GM12878 (cell line): ENCODE results near the gene EDARADD. TPM values are rescaled to one million over a fixed set of nuclear protein-coding genes. Genes with fewer than 3 reads are reported as not detected.

ENCODE experiments used
- DPF2 ChIP-seq: fragments of 450-650 bp; IDR thresholded peaks from 2 replicates; pipeline ENCODE4 v1.6.1; 2017; ENCODE audit warnings: mild to moderate bottlenecking
- GATAD2B ChIP-seq: fragments of 450-650 bp; conservative IDR thresholded peaks from 2 replicates; pipeline ENCODE4 v1.6.1; 2017; ENCODE audit warnings: low read depth, mild to moderate bottlenecking, moderate library complexity
- TCF12 ChIP-seq: IDR thresholded peaks from 2 replicates; pipeline ENCODE4 v1.6.1; 2011; ENCODE audit warnings: low read depth, mild to moderate bottlenecking, low read length
- polyA plus RNA-seq, 11 experiments: library from polyadenylated mRNA; depleted of rRNA in 4 of 11; unstranded in 6 of 11; stranded (reverse) in 5 of 11; fragments of >200 nt; fragmentation: Nextera tagmentation in 4 of 11; fragmentation: Illumina TruSeq in 1 of 11; extraction: Ambion mirVana in 4 of 11; extraction: Trizol in 1 of 11; gene quantifications; 1 replicate in 1 of 11; 2 replicates in 10 of 11; pipeline versions ENCODE4 v1.2.1 to v1.2.3, GENCODE V29; 2011 to 2016; ENCODE audit warnings: inconsistent platforms in 2 of 11, missing spikeins in 2 of 11, low read depth in 1 of 11
- total RNA-seq, 4 experiments: library from RNA; depleted of rRNA in 3 of 4; stranded (reverse); fragments of >200 nt in 3 of 4; fragmentation: Illumina TruSeq in 1 of 4; extraction: Trizol in 1 of 4; gene quantifications; 2 replicates each; pipeline versions ENCODE4 v1.2.1 to v1.2.3, GENCODE V29; 2013 to 2021
- TF ChIP-seq, protein P1 (sequence below): fragments of 450-650 bp; formaldehyde crosslinking; IDR thresholded peaks from 2 replicates; pipeline ENCODE4 v1.4.0; 2020; ENCODE audit warnings: mild to moderate bottlenecking, moderate library complexity
- TF ChIP-seq, protein P2 (sequence below), 3 experiments: IDR thresholded peaks in 2 of 3; conservative IDR thresholded peaks in 1 of 3; 2 replicates each; pipeline ENCODE4 v1.5.1; 2011; ENCODE audit warnings: low read depth in 3 of 3, low read length in 3 of 3, mild to moderate bottlenecking in 3 of 3, control low read depth in 2 of 3, moderate library complexity in 2 of 3, inconsistent platforms in 1 of 3, mixed read lengths in 1 of 3; ENCODE audit not compliant: control insufficient read depth in 2 of 3, insufficient read depth in 1 of 3; ENCODE audit errors: extremely low read depth in 1 of 3
- TF ChIP-seq, protein P3 (sequence below): fragments of 450-650 bp; IDR thresholded peaks from 2 replicates; pipeline ENCODE4 v1.6.1; 2014; ENCODE audit warnings: mild to moderate bottlenecking
- TF ChIP-seq, protein P4 (sequence below): fragments of 450-650 bp; IDR thresholded peaks from 2 replicates; pipeline ENCODE4 v1.6.1; 2017; ENCODE audit warnings: low read depth, mild to moderate bottlenecking, moderate library complexity

The EDARADD gene
- total and polyA plus RNA-seq, 10 of the 15 experiments (the other 5 are each of a cell fraction or from before 2014, with no cell fraction given) = 0.58 to 6.1 (median 4.7) TPM

DNA sequence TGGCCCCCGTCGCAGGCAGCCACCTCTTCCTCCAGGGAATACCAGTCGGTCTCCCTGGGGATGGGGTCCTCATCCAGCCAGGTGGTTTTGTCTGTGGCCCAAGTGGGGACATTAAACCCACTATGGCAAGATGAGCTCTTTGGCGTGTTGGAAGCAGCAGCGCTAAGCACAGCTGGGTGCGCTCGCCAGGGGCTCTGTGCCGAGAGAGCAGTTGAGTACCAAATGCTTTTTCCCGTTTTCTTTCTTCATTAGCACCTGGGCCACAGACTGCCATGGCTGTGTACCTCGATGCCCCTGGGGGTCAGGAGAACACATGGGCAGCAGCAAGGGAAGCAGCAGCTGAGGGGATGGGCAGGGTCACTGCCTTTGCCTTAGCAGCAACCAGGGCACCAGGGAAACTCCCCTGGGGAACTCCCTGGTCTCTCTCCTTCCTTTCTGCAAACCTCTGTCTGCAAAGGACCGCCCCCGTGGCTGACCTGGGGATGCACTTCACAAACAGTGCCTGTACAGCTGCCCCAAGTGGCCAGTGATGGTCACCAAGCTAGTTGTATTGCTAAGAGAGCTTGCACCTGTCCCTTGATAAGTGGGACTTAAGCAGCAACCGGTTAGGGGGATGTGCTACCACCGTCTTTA lies 31.1 kb downstream of the EDARADD start (continued):
- TF ChIP-seq, protein P1, sequence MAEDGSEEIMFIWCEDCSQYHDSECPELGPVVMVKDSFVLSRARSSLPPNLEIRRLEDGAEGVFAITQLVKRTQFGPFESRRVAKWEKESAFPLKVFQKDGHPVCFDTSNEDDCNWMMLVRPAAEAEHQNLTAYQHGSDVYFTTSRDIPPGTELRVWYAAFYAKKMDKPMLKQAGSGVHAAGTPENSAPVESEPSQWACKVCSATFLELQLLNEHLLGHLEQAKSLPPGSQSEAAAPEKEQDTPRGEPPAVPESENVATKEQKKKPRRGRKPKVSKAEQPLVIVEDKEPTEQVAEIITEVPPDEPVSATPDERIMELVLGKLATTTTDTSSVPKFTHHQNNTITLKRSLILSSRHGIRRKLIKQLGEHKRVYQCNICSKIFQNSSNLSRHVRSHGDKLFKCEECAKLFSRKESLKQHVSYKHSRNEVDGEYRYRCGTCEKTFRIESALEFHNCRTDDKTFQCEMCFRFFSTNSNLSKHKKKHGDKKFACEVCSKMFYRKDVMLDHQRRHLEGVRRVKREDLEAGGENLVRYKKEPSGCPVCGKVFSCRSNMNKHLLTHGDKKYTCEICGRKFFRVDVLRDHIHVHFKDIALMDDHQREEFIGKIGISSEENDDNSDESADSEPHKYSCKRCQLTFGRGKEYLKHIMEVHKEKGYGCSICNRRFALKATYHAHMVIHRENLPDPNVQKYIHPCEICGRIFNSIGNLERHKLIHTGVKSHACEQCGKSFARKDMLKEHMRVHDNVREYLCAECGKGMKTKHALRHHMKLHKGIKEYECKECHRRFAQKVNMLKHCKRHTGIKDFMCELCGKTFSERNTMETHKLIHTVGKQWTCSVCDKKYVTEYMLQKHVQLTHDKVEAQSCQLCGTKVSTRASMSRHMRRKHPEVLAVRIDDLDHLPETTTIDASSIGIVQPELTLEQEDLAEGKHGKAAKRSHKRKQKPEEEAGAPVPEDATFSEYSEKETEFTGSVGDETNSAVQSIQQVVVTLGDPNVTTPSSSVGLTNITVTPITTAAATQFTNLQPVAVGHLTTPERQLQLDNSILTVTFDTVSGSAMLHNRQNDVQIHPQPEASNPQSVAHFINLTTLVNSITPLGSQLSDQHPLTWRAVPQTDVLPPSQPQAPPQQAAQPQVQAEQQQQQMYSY = no peak
- TF ChIP-seq TCF12 (peak; percentile 92), GATAD2B (peak; percentile 78), DPF2 (peak; percentile 84)
- TF ChIP-seq, protein P2, sequence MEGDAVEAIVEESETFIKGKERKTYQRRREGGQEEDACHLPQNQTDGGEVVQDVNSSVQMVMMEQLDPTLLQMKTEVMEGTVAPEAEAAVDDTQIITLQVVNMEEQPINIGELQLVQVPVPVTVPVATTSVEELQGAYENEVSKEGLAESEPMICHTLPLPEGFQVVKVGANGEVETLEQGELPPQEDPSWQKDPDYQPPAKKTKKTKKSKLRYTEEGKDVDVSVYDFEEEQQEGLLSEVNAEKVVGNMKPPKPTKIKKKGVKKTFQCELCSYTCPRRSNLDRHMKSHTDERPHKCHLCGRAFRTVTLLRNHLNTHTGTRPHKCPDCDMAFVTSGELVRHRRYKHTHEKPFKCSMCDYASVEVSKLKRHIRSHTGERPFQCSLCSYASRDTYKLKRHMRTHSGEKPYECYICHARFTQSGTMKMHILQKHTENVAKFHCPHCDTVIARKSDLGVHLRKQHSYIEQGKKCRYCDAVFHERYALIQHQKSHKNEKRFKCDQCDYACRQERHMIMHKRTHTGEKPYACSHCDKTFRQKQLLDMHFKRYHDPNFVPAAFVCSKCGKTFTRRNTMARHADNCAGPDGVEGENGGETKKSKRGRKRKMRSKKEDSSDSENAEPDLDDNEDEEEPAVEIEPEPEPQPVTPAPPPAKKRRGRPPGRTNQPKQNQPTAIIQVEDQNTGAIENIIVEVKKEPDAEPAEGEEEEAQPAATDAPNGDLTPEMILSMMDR (IDR thresholded peaks at IDR 0.05 in 2 of 3, conservative IDR thresholded peaks at IDR 0.05 in 1 of 3; ENCODE audit: control insufficient read depth in 2 of 3, extremely low read depth in 1 of 3, insufficient read depth in 1 of 3, low read depth in 3 of 3, low read length in 3 of 3) = peak; percentile 36 to 40 (median 38); a peak in 5 of 6 replicates
- TF ChIP-seq, protein P3, sequence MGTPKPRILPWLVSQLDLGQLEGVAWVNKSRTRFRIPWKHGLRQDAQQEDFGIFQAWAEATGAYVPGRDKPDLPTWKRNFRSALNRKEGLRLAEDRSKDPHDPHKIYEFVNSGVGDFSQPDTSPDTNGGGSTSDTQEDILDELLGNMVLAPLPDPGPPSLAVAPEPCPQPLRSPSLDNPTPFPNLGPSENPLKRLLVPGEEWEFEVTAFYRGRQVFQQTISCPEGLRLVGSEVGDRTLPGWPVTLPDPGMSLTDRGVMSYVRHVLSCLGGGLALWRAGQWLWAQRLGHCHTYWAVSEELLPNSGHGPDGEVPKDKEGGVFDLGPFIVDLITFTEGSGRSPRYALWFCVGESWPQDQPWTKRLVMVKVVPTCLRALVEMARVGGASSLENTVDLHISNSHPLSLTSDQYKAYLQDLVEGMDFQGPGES = no peak
- TF ChIP-seq, protein P4, sequence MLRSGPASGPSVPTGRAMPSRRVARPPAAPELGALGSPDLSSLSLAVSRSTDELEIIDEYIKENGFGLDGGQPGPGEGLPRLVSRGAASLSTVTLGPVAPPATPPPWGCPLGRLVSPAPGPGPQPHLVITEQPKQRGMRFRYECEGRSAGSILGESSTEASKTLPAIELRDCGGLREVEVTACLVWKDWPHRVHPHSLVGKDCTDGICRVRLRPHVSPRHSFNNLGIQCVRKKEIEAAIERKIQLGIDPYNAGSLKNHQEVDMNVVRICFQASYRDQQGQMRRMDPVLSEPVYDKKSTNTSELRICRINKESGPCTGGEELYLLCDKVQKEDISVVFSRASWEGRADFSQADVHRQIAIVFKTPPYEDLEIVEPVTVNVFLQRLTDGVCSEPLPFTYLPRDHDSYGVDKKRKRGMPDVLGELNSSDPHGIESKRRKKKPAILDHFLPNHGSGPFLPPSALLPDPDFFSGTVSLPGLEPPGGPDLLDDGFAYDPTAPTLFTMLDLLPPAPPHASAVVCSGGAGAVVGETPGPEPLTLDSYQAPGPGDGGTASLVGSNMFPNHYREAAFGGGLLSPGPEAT = peak; percentile 73
